Head of caudate nucleus (tissue), 42 donors: ENCODE measurements around the gene PAH.

Source experiments
- DNase-seq, 42 donors: peaks; one replicate each; pipeline versions ENCODE4 v3.0.0 to v3.0.0-alpha.2; 2020 to 2021; ENCODE audit warnings: mixed read lengths in 7 of 42
- intact Hi-C: fragments of 100-400 bp; cut with DNase I; formaldehyde crosslinking; loops from one replicate; pipeline ENCODE4 v1.15.0; 2022

The PAH gene

GRCh38 chr12:102917026-102917787 is at the start of gene PAH:
Gene PAH (minus strand): TSS chr12:102917244. CDS start chr12:102917130, 114 bp downstream.
- no peak for DNase-seq
- intact Hi-C loops = no loop called here

- intact Hi-C loops = no loop called here
- peak in 1 of 42 donors; percentile 53 for DNase-seq
Observed at GRCh38 chr12:102966200-102966863, 49.3 kb upstream of the PAH start.

- DNase-seq = peak in 40 of 42 donors; percentile 21 to 78 (median 60)
- intact Hi-C loops = loop anchor here (2.0 kb wide), 1 partner anchor 47 kb away; no protein-coding TSS in a partner anchor
Observed at GRCh38 chr12:102965281-102966155, 48.5 kb upstream of the PAH start.

GRCh38 chr12:102964872-102965271 is 47.8 kb upstream of the PAH start:
- intact Hi-C loops = loop anchor here (2.0 kb wide), 1 partner anchor 48 kb away; no protein-coding TSS in a partner anchor
- peak in 21 of 42 donors; percentile 12 to 57 (median 32) for DNase-seq

- intact Hi-C loops = loop anchor here (2.0 kb wide), 1 partner anchor 49 kb away; no protein-coding TSS in a partner anchor
- no peak for DNase-seq
Observed at GRCh38 chr12:102963796-102964195, 46.8 kb upstream of the PAH start.

GRCh38 chr12:102962986-102963385 is 45.9 kb upstream of the PAH start:
- DNase-seq = no peak
- intact Hi-C loops = no loop called here

- no peak for DNase-seq
- intact Hi-C loops = no loop called here
Observed at GRCh38 chr12:102962532-102962931, 45.5 kb upstream of the PAH start.

- DNase-seq = no peak
- intact Hi-C loops = no loop called here
Observed at GRCh38 chr12:102961466-102961855, 44.4 kb upstream of the PAH start.

GRCh38 chr12:102960766-102961465 is 43.9 kb upstream of the PAH start:
- intact Hi-C loops = no loop called here
- peak in 36 of 42 donors; percentile 19 to 78 (median 52) for DNase-seq

- DNase-seq = no peak
- intact Hi-C loops = no loop called here
Observed at GRCh38 chr12:102959391-102959790, 42.3 kb upstream of the PAH start.

GRCh38 chr12:102958830-102959176 is 41.8 kb upstream of the PAH start:
- no peak for DNase-seq
- intact Hi-C loops = no loop called here

- intact Hi-C loops = no loop called here
Observed at GRCh38 chr12:102958073-102958829, 41.2 kb upstream of the PAH start.

GRCh38 chr12:102957339-102958050 is 40.5 kb upstream of the PAH start, which contains the start of gene ASCL1:
Gene ASCL1 (plus strand): TSS chr12:102957674. CDS start chr12:102958245, 571 bp downstream.
- intact Hi-C loops = no loop called here
- peak in 36 of 42 donors; percentile 9 to 79 (median 58) for DNase-seq

More at GRCh38 chr12:102958073-102958829, 41.2 kb upstream of the PAH start:
- DNase-seq = peak in 18 of 42 donors; percentile 7 to 56 (median 34)

- intact Hi-C loops = no loop called here
- no peak for DNase-seq
Observed at GRCh38 chr12:102956738-102957327, 39.8 kb upstream of the PAH start.

GRCh38 chr12:102955926-102956737 is 39.1 kb upstream of the PAH start:
- intact Hi-C loops = no loop called here
- DNase-seq = peak in 25 of 42 donors; percentile 8 to 66 (median 47)

- intact Hi-C loops = loop anchor here (5.0 kb wide), 1 partner anchor 593 kb away; no protein-coding TSS in a partner anchor
- DNase-seq = no peak
Observed at GRCh38 chr12:102954134-102954533, 37.1 kb upstream of the PAH start.
